ENCODE results near the gene GPR180.

DNA sequence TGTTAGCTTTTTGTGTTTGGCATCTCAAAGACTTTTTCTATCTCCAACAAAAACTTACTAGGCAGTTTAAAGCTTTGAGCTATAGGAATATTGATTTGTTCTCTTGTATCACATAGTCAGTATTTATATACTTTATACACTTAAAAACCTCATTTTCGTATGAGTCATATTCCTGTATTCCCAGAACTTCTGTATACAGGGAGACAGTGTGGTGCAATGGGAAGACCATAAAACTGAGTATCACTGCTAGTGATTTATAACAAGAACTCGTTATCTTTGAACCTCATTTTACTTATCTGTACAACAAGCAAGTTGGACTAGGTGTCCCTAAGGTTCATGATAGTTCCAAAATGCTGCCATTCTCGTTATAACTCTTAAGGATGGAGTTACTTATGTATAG lies 6.3 kb downstream of the GPR180 start:
- no peak for TF ChIP-seq CHD2 (IDR thresholded peaks at IDR 0.05; ENCODE audit: low read depth, low read length)
- TF ChIP-seq, protein P1, sequence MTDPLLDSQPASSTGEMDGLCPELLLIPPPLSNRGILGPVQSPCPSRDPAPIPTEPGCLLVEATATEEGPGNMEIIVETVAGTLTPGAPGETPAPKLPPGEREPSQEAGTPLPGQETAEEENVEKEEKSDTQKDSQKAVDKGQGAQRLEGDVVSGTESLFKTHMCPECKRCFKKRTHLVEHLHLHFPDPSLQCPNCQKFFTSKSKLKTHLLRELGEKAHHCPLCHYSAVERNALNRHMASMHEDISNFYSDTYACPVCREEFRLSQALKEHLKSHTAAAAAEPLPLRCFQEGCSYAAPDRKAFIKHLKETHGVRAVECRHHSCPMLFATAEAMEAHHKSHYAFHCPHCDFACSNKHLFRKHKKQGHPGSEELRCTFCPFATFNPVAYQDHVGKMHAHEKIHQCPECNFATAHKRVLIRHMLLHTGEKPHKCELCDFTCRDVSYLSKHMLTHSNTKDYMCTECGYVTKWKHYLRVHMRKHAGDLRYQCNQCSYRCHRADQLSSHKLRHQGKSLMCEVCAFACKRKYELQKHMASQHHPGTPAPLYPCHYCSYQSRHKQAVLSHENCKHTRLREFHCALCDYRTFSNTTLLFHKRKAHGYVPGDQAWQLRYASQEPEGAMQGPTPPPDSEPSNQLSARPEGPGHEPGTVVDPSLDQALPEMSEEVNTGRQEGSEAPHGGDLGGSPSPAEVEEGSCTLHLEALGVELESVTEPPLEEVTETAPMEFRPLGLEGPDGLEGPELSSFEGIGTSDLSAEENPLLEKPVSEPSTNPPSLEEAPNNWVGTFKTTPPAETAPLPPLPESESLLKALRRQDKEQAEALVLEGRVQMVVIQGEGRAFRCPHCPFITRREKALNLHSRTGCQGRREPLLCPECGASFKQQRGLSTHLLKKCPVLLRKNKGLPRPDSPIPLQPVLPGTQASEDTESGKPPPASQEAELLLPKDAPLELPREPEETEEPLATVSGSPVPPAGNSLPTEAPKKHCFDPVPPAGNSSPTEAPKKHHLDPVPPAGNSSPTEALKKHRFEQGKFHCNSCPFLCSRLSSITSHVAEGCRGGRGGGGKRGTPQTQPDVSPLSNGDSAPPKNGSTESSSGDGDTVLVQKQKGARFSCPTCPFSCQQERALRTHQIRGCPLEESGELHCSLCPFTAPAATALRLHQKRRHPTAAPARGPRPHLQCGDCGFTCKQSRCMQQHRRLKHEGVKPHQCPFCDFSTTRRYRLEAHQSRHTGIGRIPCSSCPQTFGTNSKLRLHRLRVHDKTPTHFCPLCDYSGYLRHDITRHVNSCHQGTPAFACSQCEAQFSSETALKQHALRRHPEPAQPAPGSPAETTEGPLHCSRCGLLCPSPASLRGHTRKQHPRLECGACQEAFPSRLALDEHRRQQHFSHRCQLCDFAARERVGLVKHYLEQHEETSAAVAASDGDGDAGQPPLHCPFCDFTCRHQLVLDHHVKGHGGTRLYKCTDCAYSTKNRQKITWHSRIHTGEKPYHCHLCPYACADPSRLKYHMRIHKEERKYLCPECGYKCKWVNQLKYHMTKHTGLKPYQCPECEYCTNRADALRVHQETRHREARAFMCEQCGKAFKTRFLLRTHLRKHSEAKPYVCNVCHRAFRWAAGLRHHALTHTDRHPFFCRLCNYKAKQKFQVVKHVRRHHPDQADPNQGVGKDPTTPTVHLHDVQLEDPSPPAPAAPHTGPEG (CRISPR knock-in tag; IDR thresholded peaks at IDR 0.05): no peak
- TF ChIP-seq, protein P2, sequence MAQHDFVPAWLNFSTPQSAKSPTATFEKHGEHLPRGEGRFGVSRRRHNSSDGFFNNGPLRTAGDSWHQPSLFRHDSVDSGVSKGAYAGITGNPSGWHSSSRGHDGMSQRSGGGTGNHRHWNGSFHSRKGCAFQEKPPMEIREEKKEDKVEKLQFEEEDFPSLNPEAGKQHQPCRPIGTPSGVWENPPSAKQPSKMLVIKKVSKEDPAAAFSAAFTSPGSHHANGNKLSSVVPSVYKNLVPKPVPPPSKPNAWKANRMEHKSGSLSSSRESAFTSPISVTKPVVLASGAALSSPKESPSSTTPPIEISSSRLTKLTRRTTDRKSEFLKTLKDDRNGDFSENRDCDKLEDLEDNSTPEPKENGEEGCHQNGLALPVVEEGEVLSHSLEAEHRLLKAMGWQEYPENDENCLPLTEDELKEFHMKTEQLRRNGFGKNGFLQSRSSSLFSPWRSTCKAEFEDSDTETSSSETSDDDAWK (CRISPR knock-in tag; IDR thresholded peaks at IDR 0.05): no peak
- no peak for TF ChIP-seq ELF1 (CRISPR knock-in tag; IDR thresholded peaks at IDR 0.05)
- no peak for TF ChIP-seq NFKB2 (CRISPR knock-in tag; IDR thresholded peaks at IDR 0.05; ENCODE audit: borderline replicate concordance)
